PC-9 (cell line): ENCODE results near the gene NUP107. TPM values are rescaled to one million over a fixed set of nuclear protein-coding genes. Genes with fewer than 3 reads are reported as not detected.

Source experiments
- BruUV-seq: library from RNA; stranded (reverse); fragments of 400-500 nt; replicated peaks from 2 replicates; lab custom pipeline; 2021; lab: Mats Ljungman, UMichigan
- CTCF ChIA-PET: fragments of 300-600 bp; sonication (Branson Sonifier 250); formaldehyde crosslinking; loops from one replicate; lab custom pipeline; 2022; ENCODE audit warnings: antibody characterized with exemption; lab: Charles Lee
- POLR2A ChIA-PET: fragments of 300-600 bp; sonication (Branson Sonifier 250); formaldehyde crosslinking; loops from one replicate; lab custom pipeline; 2022; ENCODE audit warnings: antibody characterized with exemption; ENCODE audit not compliant: unreplicated experiment; lab: Charles Lee
- DNase-seq, 2 experiments: peaks; one replicate each; pipeline versions ENCODE4 v3.0.0 to v3.0.0-alpha.2; 2015 to 2022; ENCODE audit warnings: mixed read lengths in 1 of 2
- H2AFZ ChIP-seq: fragments of 200-600 bp; sonication (generic); 2 replicates; pipeline ENCODE4 v1.8.1; 2017; ENCODE audit warnings: antibody characterized with exemption
- H3F3A ChIP-seq: fragments of 200-600 bp; sonication (generic); 2 replicates; pipeline ENCODE4 v1.8.1; 2017; ENCODE audit warnings: antibody characterized with exemption, mild to moderate bottlenecking, low read depth; ENCODE audit not compliant: insufficient read depth
- H3K27ac ChIP-seq: fragments of 200-600 bp; sonication (generic); 2 replicates; pipeline ENCODE4 v1.6.1; 2016; ENCODE audit warnings: mixed run types
- H3K27me3 ChIP-seq: fragments of 200-600 bp; sonication (generic); 2 replicates; pipeline ENCODE4 v1.6.1; 2016; ENCODE audit warnings: low read depth, mixed run types; ENCODE audit not compliant: insufficient read depth
- H3K36me3 ChIP-seq: fragments of 200-600 bp; sonication (generic); 2 replicates; pipeline ENCODE4 v1.6.1; 2016; ENCODE audit warnings: low read depth, mixed run types
- H3K4me1 ChIP-seq: fragments of 200-600 bp; sonication (generic); replicated peaks from 2 replicates; pipeline ENCODE4 v1.6.1; 2016; ENCODE audit warnings: mixed run types; ENCODE audit not compliant: insufficient read depth
- H3K4me2 ChIP-seq: fragments of 200-600 bp; sonication (generic); 2 replicates; pipeline ENCODE4 v1.6.1; 2017; ENCODE audit warnings: mixed run types
- H3K4me3 ChIP-seq: fragments of 200-600 bp; sonication (generic); 2 replicates; pipeline ENCODE4 v1.6.1; 2016; ENCODE audit warnings: mixed run types
- H3K79me2 ChIP-seq: fragments of 200-600 bp; sonication (generic); 2 replicates; pipeline ENCODE4 v1.6.1; 2017; ENCODE audit warnings: low read depth, mixed run types
- H3K9me2 ChIP-seq: fragments of 200-600 bp; sonication (generic); 2 replicates; pipeline ENCODE4 v1.8.1; 2017; ENCODE audit warnings: mild to moderate bottlenecking; ENCODE audit not compliant: insufficient read depth
- H3K9me3 ChIP-seq: fragments of 200-600 bp; sonication (generic); 2 replicates; pipeline ENCODE4 v1.8.1; 2016; ENCODE audit warnings: low read depth; ENCODE audit not compliant: insufficient read depth
- H4K20me1 ChIP-seq: fragments of 200-600 bp; sonication (generic); 2 replicates; pipeline ENCODE4 v1.8.1; 2017; ENCODE audit not compliant: insufficient read depth
- CTCF ChIP-seq: fragments of 200-600 bp; sonication (generic); conservative IDR thresholded peaks from 2 replicates; pipeline ENCODE4 v1.6.1; 2017; ENCODE audit warnings: mixed run types, antibody characterized with exemption, mild to moderate bottlenecking, moderate library complexity
- EZH2 ChIP-seq: fragments of 200-600 bp; sonication (generic); IDR thresholded peaks from 2 replicates; pipeline ENCODE4 v1.8.0; 2017; ENCODE audit warnings: antibody characterized with exemption, low read depth
- intact Hi-C: fragments of 100-400 bp; cut with micrococcal nuclease; formaldehyde crosslinking; loops from one replicate; pipeline ENCODE4 v1.10.0; 2022; ENCODE audit not compliant: unreplicated experiment
- total RNA-seq: library from RNA; stranded (reverse); gene quantifications from 2 replicates; pipeline ENCODE4 v1.2.3, GENCODE V29; 2021

Gene NUP107
- total RNA-seq, 1 experiment from 2014 or later = 84.9 TPM

- intact Hi-C loops = no loop called here
- TF ChIP-seq CTCF (no peak), EZH2 (no peak)
- Histone ChIP-seq H3K9me3 (no peaks in the 10 kb centered on the region), H3K27me3 (no peaks in the 10 kb centered on the region), H3K4me3 (no peak overlapping the region), H3K27ac (no peak overlapping the region), H3K4me2 (no peak overlapping the region), H3F3A (peaks cover 12% of the 10 kb centered on the region; the same call in 1 of the 2 replicates), H2AFZ (no peak overlapping the region), H3K36me3 (0 out of 2 replicates have a peak, but pooled peaks cover 8% of the 10 kb centered on the region), H3K4me1 (peaks cover 17% of the 10 kb centered on the region), H3K9me2 (no peaks in the 10 kb centered on the region), H3K79me2 (peaks cover 14% of the 10 kb centered on the region; the same call in 1 of the 2 replicates), H4K20me1 (no peaks in the 10 kb centered on the region)
- no peak for DNase-seq
- POLR2A ChIA-PET = interaction anchor here (0.6 to 0.7 kb wide), 2 partner anchors 58 to 81 kb away, joined by 3 to 4 read pairs; partner anchors contain the start of gene MDM2
- no TSS peak for BruUV-seq
- CTCF ChIA-PET = no interaction called here
Measured at GRCh38 chr12:68749443-68749842, 62.7 kb downstream of the NUP107 start.

GRCh38 chr12:68749861-68750260 is 63.1 kb downstream of the NUP107 start:
- Histone ChIP-seq H3K9me2 (no peaks in the 10 kb centered on the region), H3K4me1 (peaks cover 17% of the 10 kb centered on the region), H3K9me3 (no peaks in the 10 kb centered on the region), H3K79me2 (peaks cover 14% of the 10 kb centered on the region; the same call in 1 of the 2 replicates), H3K27ac (no peak overlapping the region), H3K36me3 (0 out of 2 replicates have a peak, but pooled peaks cover 8% of the 10 kb centered on the region), H3K27me3 (no peaks in the 10 kb centered on the region), H4K20me1 (no peaks in the 10 kb centered on the region), H3K4me3 (no peak overlapping the region), H3F3A (peaks cover 8% of the 10 kb centered on the region; the same call in 1 of the 2 replicates), H2AFZ (no peak overlapping the region), H3K4me2 (no peak overlapping the region)
- no peak for DNase-seq
- intact Hi-C loops = no loop called here
- BruUV-seq = no TSS peak
- TF ChIP-seq EZH2 (no peak), CTCF (no peak)
- CTCF ChIA-PET = no interaction called here
- POLR2A ChIA-PET = interaction anchor here (0.6 to 0.7 kb wide), 2 partner anchors 58 to 80 kb away, joined by 3 to 4 read pairs; partner anchors contain the start of gene MDM2

GRCh38 chr12:68750506-68750905 is 63.7 kb downstream of the NUP107 start:
- Histone ChIP-seq H3K9me3 (no peaks in the 10 kb centered on the region), H3K4me1 (peaks cover 15% of the 10 kb centered on the region), H3K79me2 (peaks cover 14% of the 10 kb centered on the region; the same call in 1 of the 2 replicates), H3K4me3 (no peak overlapping the region), H3K9me2 (no peaks in the 10 kb centered on the region), H3K27ac (no peak overlapping the region), H4K20me1 (no peaks in the 10 kb centered on the region), H3K36me3 (0 out of 2 replicates have a peak, but pooled peaks cover 8% of the 10 kb centered on the region), H3K27me3 (no peaks in the 10 kb centered on the region), H3F3A (0 out of 2 replicates have a peak, but pooled peaks cover 1% of the 10 kb centered on the region), H2AFZ (no peak overlapping the region), H3K4me2 (no peak overlapping the region)
- TF ChIP-seq CTCF (no peak), EZH2 (no peak)
- BruUV-seq = no TSS peak
- ChIA-PET POLR2A (interaction anchor here (0.7 kb wide), 1 partner anchor 64 kb away, joined by 5 read pairs; no protein-coding TSS in a partner anchor), CTCF (no interaction called here)
- no peak for DNase-seq
- intact Hi-C loops = no loop called here
